Measurements from ENCODE around the gene CDC42BPA.
A peak's percentile ranks its signal among the peaks of the same experiment; 100 is the strongest.

DNA sequence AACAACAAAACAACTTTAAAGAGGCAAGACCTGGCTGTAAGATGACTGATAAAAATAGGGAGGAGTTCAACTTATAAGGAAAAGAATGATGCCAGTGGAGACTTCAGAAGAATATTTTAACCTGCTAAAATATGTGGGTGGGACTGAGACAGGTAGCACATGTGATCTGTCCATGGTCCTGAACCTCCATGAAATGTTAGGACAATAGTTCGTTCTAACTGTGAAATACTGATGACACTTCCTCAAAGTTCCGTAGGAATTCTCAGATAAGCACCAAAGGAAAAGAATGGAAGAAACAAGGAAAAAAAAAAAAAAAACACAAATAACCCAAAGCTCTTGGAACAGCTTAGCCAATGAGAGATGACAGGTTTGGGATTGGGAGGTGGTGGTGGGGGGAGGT is 44.7 kb downstream of the CDC42BPA start:
- TF ChIP-seq, protein P1, sequence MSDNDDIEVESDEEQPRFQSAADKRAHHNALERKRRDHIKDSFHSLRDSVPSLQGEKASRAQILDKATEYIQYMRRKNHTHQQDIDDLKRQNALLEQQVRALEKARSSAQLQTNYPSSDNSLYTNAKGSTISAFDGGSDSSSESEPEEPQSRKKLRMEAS (IDR thresholded peaks at IDR 0.05): peak; percentile 20; the same call in 1 of the 2 replicates
- TF ChIP-seq POLR2AphosphoS5 (IDR thresholded peaks at IDR 0.05; ENCODE audit: low read depth, low read length) (no peak), EZH2 (IDR thresholded peaks at IDR 0.05; ENCODE audit: low read depth, low read length, severe bottlenecking) (no peak), POLR2A (IDR thresholded peaks at IDR 0.05; ENCODE audit: control extremely low read depth in 1 of 2, low read depth in 2 of 2, low read length in 2 of 2) (no peak), GABPA (IDR thresholded peaks at IDR 0.05; ENCODE audit: borderline replicate concordance, insufficient read depth, low read length) (no peak), RXRA (IDR thresholded peaks at IDR 0.05; ENCODE audit: insufficient read depth, low read depth, low read length) (no peak)
- TF ChIP-seq, protein P2, sequence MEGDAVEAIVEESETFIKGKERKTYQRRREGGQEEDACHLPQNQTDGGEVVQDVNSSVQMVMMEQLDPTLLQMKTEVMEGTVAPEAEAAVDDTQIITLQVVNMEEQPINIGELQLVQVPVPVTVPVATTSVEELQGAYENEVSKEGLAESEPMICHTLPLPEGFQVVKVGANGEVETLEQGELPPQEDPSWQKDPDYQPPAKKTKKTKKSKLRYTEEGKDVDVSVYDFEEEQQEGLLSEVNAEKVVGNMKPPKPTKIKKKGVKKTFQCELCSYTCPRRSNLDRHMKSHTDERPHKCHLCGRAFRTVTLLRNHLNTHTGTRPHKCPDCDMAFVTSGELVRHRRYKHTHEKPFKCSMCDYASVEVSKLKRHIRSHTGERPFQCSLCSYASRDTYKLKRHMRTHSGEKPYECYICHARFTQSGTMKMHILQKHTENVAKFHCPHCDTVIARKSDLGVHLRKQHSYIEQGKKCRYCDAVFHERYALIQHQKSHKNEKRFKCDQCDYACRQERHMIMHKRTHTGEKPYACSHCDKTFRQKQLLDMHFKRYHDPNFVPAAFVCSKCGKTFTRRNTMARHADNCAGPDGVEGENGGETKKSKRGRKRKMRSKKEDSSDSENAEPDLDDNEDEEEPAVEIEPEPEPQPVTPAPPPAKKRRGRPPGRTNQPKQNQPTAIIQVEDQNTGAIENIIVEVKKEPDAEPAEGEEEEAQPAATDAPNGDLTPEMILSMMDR (IDR thresholded peaks at IDR 0.05; ENCODE audit: control extremely low read depth in 1 of 3, insufficient read depth in 1 of 3, low read depth in 1 of 3, low read length in 3 of 3): no peak

Measured in H1 (cell line).